Cardiac fibroblast (primary cell): ENCODE measurements around the gene SART1.

Experiments
- DNase-seq, 2 donors: peaks; one replicate each; pipeline versions ENCODE4 v3.0.0 to v3.0.0-alpha.2; 2010; ENCODE audit warnings: low read depth in 2 of 2
- H3K4me3 ChIP-seq, 2 donors: replicated peaks in 1 of 2; 1 replicate in 1 of 2; 2 replicates in 1 of 2; pipeline ENCODE4 v1.5.1; 2011; ENCODE audit warnings: low read depth in 2 of 2, low read length in 2 of 2, mild to moderate bottlenecking in 2 of 2, moderate library complexity in 1 of 2
- CTCF ChIP-seq: IDR thresholded peaks from one replicate; pipeline ENCODE4 v1.5.1; 2011; ENCODE audit warnings: low read depth, mild to moderate bottlenecking, low read length, inconsistent platforms

SART1 gene

GRCh38 chr11:66026017-66026529, 64.5 kb downstream of the SART1 start, which contains the start of gene CATSPER1:
TSS of gene CATSPER1 (minus strand) at chr11:66026479. CDS start at chr11:66026379, 100 bp downstream.
- H3K4me3 ChIP-seq: no peak within 1 kb of the TSS
- no peak for TF ChIP-seq CTCF
- no peak for DNase-seq
